Calu3 (cell line): ENCODE results near the gene TOR1AIP1. TPM values are rescaled to one million over a fixed set of nuclear protein-coding genes. Genes with fewer than 3 reads are reported as not detected.

Source experiments
- BruUV-seq: library from RNA; stranded (reverse); fragments of 400-500 nt; replicated peaks from 2 replicates; lab custom pipeline; 2021; lab: Mats Ljungman, UMichigan
- CTCF ChIA-PET: fragments of 300-600 bp; sonication (Branson Sonifier 250); formaldehyde crosslinking; loops from one replicate; lab custom pipeline; 2022; ENCODE audit warnings: antibody characterized with exemption; lab: Charles Lee
- DNase-seq: peaks from one replicate; pipeline ENCODE4 v3.0.0; 2022
- H3K27ac Mint-ChIP-seq: one replicate; pipeline ENCODE4 v1.8.0; 2022; ENCODE audit warnings: mixed read lengths; ENCODE audit not compliant: unreplicated experiment
- H3K27me3 Mint-ChIP-seq: one replicate; pipeline ENCODE4 v1.8.0; 2022; ENCODE audit warnings: mixed read lengths; ENCODE audit not compliant: unreplicated experiment
- H3K36me3 Mint-ChIP-seq: one replicate; pipeline ENCODE4 v1.8.0; 2022; ENCODE audit warnings: mild to moderate bottlenecking, moderate library complexity, mixed read lengths; ENCODE audit not compliant: insufficient read depth, unreplicated experiment
- H3K4me1 Mint-ChIP-seq: one replicate; pipeline ENCODE4 v1.8.0; 2022; ENCODE audit warnings: mild to moderate bottlenecking, low read depth, mixed read lengths; ENCODE audit not compliant: unreplicated experiment
- H3K4me3 Mint-ChIP-seq: one replicate; pipeline ENCODE4 v1.8.0; 2022; ENCODE audit warnings: mild to moderate bottlenecking, low read depth, moderate library complexity, mixed read lengths; ENCODE audit not compliant: unreplicated experiment
- H3K9me3 Mint-ChIP-seq: one replicate; pipeline ENCODE4 v1.8.0; 2022; ENCODE audit warnings: low read depth, mixed read lengths; ENCODE audit not compliant: unreplicated experiment
- CTCF ChIP-seq: fragments of 200-600 bp; IDR thresholded peaks from one replicate; pipeline ENCODE4 v1.8.0; 2022; ENCODE audit warnings: antibody characterized with exemption; ENCODE audit not compliant: unreplicated experiment
- intact Hi-C: fragments of 100-400 bp; cut with micrococcal nuclease; formaldehyde crosslinking; loops from one replicate; pipeline ENCODE4 v1.10.0; 2022; ENCODE audit not compliant: unreplicated experiment
- total RNA-seq: library from RNA; stranded (reverse); gene quantifications from 2 replicates; pipeline ENCODE4 v1.2.3, GENCODE V29; 2022

Gene TOR1AIP1
- total RNA-seq, 1 experiment from 2014 or later, result 46.7 TPM

- no peaks in the 10 kb centered on the region for H3K9me3 Mint-ChIP-seq
- no peak for TF ChIP-seq CTCF
- no peak for DNase-seq
- H3K27me3 Mint-ChIP-seq, result no peaks in the 10 kb centered on the region
- intact Hi-C loops, result no loop called here
- H3K4me3 Mint-ChIP-seq, result no peak overlapping the region
- no peaks in the 10 kb centered on the region for H3K36me3 Mint-ChIP-seq
- H3K4me1 Mint-ChIP-seq, result no peaks in the 10 kb centered on the region
- CTCF ChIA-PET, result interaction anchor here (0.5 kb wide), 1 partner anchor 24 kb away, joined by 4 read pairs; no protein-coding TSS in a partner anchor
- no TSS peak for BruUV-seq
- H3K27ac Mint-ChIP-seq, result no peak overlapping the region
Measured at GRCh38 chr1:179968284-179968993, 86.4 kb downstream of the TOR1AIP1 start.

GRCh38 chr1:179968994-179969919, 87.2 kb downstream of the TOR1AIP1 start:
- H3K27me3 Mint-ChIP-seq, result no peaks in the 10 kb centered on the region
- TF ChIP-seq CTCF, result no peak
- BruUV-seq, result no TSS peak
- DNase-seq, result no peak
- CTCF ChIA-PET, result interaction anchor here (0.5 kb wide), 1 partner anchor 23 kb away, joined by 4 read pairs; no protein-coding TSS in a partner anchor
- no peaks in the 10 kb centered on the region for H3K4me1 Mint-ChIP-seq
- H3K4me3 Mint-ChIP-seq, result no peak overlapping the region
- intact Hi-C loops, result no loop called here
- no peaks in the 10 kb centered on the region for H3K9me3 Mint-ChIP-seq
- H3K27ac Mint-ChIP-seq, result no peak overlapping the region
- no peaks in the 10 kb centered on the region for H3K36me3 Mint-ChIP-seq

Other genes with a start within 250 kb of the TOR1AIP1 start
- gene FAM163A, start 139.0 kb upstream of the TOR1AIP1 start, total RNA-seq, result not detected in 2 replicates
- 115 and 121 TPM in 2 replicates for gene TOR1AIP2, start 4.5 kb upstream of the TOR1AIP1 start, total RNA-seq
- 37.8 and 42.3 TPM in 2 replicates for gene CEP350, start 72.5 kb downstream of the TOR1AIP1 start, total RNA-seq